ENCODE results near the gene FNDC3A. TPM values are rescaled to one million over a fixed set of nuclear protein-coding genes. Genes with fewer than 3 reads are reported as not detected.

The FNDC3A gene
- total and polyA plus RNA-seq, 9 of the 15 experiments (the other 6 are each of a cell fraction or from before 2014, with no cell fraction given): 4.1 to 22.0 (median 13.5) TPM

- TF ChIP-seq ZNF282 (CRISPR knock-in tag; IDR thresholded peaks at IDR 0.05) (no peak), ZNF57 (CRISPR knock-in tag; IDR thresholded peaks at IDR 0.05) (no peak), MCM3 (IDR thresholded peaks at IDR 0.05) (no peak), NFATC3 (IDR thresholded peaks at IDR 0.05) (no peak), POLR3A (IDR thresholded peaks at IDR 0.05; ENCODE audit: borderline replicate concordance, extremely low read depth, insufficient read depth, insufficient read length) (no peak), CHD1 (IDR thresholded peaks at IDR 0.05; ENCODE audit: low read length) (no peak), HNRNPL (IDR thresholded peaks at IDR 0.05; ENCODE audit: low read depth, low read length) (no peak), SRSF1 (IDR thresholded peaks at IDR 0.05; ENCODE audit: low read depth, low read length) (no peak), ZNF140 (CRISPR knock-in tag; IDR thresholded peaks at IDR 0.05) (no peak), TFAM (CRISPR knock-in tag; conservative IDR thresholded peaks at IDR 0.05) (no peak), ZNF609 (CRISPR knock-in tag; IDR thresholded peaks at IDR 0.05; ENCODE audit: borderline replicate concordance) (no peak), TCF3 (CRISPR knock-in tag; IDR thresholded peaks at IDR 0.05) (peak; percentile 38; the same call in 1 of the 2 replicates), THAP12 (CRISPR knock-in tag; IDR thresholded peaks at IDR 0.05) (no peak), PHF21A (IDR thresholded peaks at IDR 0.05; ENCODE audit: borderline replicate concordance, low read depth) (no peak), MAX (CRISPR knock-in tag; IDR thresholded peaks at IDR 0.05) (no peak), PBX2 (CRISPR knock-in tag; IDR thresholded peaks at IDR 0.05; ENCODE audit: low read depth) (0 out of 2 replicates have a peak, but pooled peaks have one; percentile 29), PBX2 (tag; conservative IDR thresholded peaks at IDR 0.05; ENCODE audit: low read depth) (peak; percentile 93)
These were observed 44.8 kb upstream of the FNDC3A start (continued) for GRCh38 chr13:48930918-48931317.
